Activated naive CD8-positive, alpha-beta T cell treated with anti-CD3 and anti-CD28 coated beads, Interleukin-2, amount 10 ng/mL, durations not matched to agents 7 days and 5 days (primary cell): ENCODE measurements around the gene METTL1. TPM values are rescaled to one million over a fixed set of nuclear protein-coding genes. Genes with fewer than 3 reads are reported as not detected.
A peak's percentile ranks its signal among the peaks of the same experiment; 100 is the strongest.
"Not testable (repeated sequence)": the region's sequence is repeated elsewhere in the genome, so short reads cannot be mapped to it uniquely, and the experiment has no call there.

Experiments used
- ATAC-seq: fragments of 150-1000 bp; cut with Tn5 transposase; one replicate; pipeline ENCODE4 v1.10.0; 2021; ENCODE audit warnings: low read depth, moderate library complexity
- POLR2A ChIA-PET: fragments of 350-600 bp; sonication (Branson Sonifier 250); formaldehyde crosslinking; loops from one replicate; lab custom pipeline; 2021; ENCODE audit warnings: antibody characterized with exemption; lab: Charles Lee
- DNase-seq: peaks from one replicate; pipeline ENCODE4 v3.0.0; 2021
- H3K27ac Mint-ChIP-seq: one replicate; pipeline ENCODE4 v1.8.0; 2022; ENCODE audit warnings: mild to moderate bottlenecking, mixed read lengths
- H3K27me3 Mint-ChIP-seq: one replicate; pipeline ENCODE4 v1.8.0; 2022; ENCODE audit warnings: mild to moderate bottlenecking, moderate library complexity, mixed read lengths
- H3K36me3 Mint-ChIP-seq: one replicate; pipeline ENCODE4 v1.8.0; 2021; ENCODE audit warnings: mild to moderate bottlenecking, mixed read lengths
- H3K4me1 Mint-ChIP-seq: one replicate; pipeline ENCODE4 v1.8.0; 2021; ENCODE audit warnings: mixed read lengths
- H3K4me3 Mint-ChIP-seq: one replicate; pipeline ENCODE4 v1.8.0; 2022; ENCODE audit warnings: mild to moderate bottlenecking, moderate library complexity, mixed read lengths
- H3K9me3 Mint-ChIP-seq: one replicate; pipeline ENCODE4 v1.8.0; 2021; ENCODE audit warnings: mixed read lengths
- total RNA-seq, 2 experiments: library from RNA; stranded (reverse); gene quantifications; one replicate each; pipeline ENCODE4 v1.2.3, GENCODE V29; 2021

The METTL1 gene
- total RNA-seq, 2 experiments from 2014 or later = 13.9 to 14.9 TPM

DNA sequence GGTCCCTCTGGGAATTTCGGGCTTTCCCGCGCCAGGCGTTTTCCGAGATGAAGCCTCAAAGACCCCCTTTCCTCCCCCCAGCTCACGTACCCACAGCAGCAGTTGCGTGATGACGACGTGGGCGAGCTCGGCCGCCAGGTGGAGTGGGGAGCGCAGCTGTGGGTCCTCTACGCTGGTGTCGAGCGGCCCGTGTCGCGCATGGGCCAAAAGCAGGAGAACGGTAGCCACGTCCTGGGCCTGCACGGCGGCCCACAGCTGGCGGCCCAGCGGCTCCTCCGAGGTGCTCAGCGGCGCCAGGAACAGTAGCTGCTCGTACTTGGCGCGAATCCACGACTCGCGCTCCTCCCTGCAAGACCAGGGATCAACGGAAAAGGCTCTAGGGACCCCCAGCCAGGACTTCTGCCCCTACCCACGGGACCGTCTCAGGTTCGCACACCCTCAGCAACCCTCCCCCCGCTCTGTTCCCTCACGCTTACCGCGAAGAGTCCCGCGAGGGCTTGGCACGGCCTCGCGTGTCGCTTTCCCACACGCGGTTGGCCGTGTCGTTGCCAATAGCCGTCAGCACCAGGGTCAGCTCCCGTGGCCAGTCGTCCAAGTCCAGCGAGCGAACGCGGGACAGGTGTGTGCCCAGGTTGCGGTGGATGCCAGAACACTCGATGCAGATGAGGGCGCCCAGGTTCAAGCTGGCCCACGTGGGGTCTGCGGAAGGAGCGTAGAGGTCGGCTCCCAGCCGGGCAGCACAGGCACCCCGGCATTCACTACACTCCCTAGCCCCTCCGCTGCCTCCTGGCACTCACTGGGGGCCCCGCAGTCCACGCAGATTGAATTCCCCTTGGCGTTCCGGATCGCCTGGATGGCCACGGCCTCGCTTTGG lies 44.8 kb downstream of the METTL1 start:
- POLR2A ChIA-PET = interaction anchor here (1.0 to 1.2 kb wide), 2 partner anchors 10 to 13 kb away, joined by 3 to 4 read pairs; no protein-coding TSS in a partner anchor
- DNase-seq = no peak
- Mint-ChIP-seq H3K36me3 (peaks cover 32% of the 10 kb centered on the region), H3K27me3 (no peaks in the 10 kb centered on the region), H3K4me3 (no peak overlapping the region), H3K9me3 (no peaks in the 10 kb centered on the region), H3K27ac (no peak overlapping the region), H3K4me1 (peaks cover 9% of the 10 kb centered on the region)
- no peak for ATAC-seq

DNA sequence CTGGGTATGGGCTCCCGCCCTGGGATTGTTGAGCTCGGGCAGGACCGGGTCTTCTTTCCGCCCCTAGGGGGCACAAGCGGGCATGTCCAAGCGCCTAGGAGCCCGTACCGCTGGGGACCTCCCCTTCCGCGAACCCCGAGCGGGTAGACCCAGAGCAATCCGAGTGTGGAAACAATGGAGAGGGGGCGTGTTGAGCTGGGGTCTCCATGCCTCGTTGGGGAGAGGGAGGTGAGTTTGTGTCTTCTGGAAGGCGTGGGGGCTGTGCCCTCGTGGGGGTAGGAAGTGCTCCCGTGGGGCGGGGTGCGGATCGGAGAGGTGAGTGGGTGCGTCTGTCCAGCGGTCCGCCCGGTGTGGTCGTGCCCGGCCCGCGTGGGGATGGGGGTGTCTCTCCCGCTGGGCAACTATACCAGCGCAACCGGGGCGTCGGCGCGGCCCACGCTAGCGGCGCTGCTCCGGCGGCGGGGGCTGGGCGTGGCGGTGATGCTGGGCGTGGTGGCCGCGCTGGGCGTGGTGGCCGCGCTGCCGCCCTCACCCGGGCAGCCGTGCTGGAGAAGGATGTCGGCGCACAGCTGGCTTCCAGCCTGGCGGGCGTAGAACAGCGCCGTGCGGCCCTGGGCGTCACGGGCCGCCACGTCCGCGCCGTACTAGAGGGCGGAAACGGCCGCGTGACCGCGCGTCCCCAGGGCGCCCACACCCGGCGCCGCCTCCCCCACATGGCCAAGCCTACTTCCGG lies 45.6 kb downstream of the METTL1 start:
- DNase-seq (no peak), ATAC-seq (no peak)
- Mint-ChIP-seq H3K27ac (peak overlapping the region; percentile 26), H3K27me3 (no peaks in the 10 kb centered on the region), H3K4me1 (peaks cover 9% of the 10 kb centered on the region), H3K9me3 (no peaks in the 10 kb centered on the region), H3K4me3 (no peak overlapping the region), H3K36me3 (peaks cover 29% of the 10 kb centered on the region)
- POLR2A ChIA-PET = interaction anchor here (0.8 to 1.3 kb wide), 4 partner anchors 8 to 26 kb away, joined by 3 to 5 read pairs (median 3); partner anchors contain the start of gene CDK4

DNA sequence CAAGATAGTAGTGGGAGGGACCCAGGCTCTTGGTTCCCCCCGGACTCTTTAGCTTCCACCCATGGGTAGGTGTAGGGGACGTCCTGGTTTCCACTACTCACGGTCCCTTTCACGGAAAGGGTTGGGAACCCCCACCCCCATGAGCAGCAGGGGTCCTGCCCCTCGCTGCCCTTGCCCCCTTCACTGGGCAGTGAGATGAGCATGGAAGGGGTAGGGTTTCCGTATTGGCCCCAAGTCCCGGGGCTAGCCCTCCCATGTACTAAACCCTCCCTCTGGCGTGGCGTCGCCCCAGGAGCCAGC lies 46.1 kb downstream of the METTL1 start:
- peaks cover 24% of the 10 kb centered on the region for H3K36me3 Mint-ChIP-seq
- POLR2A ChIA-PET = interaction anchor here (0.8 to 1.3 kb wide), 3 partner anchors 8 to 26 kb away, joined by 3 to 5 read pairs (median 3); partner anchors contain the start of gene CDK4
- DNase-seq (no peak), ATAC-seq (no peak)
- no peaks in the 10 kb centered on the region for H3K27me3 Mint-ChIP-seq
- peaks cover 9% of the 10 kb centered on the region for H3K4me1 Mint-ChIP-seq
- peak overlapping the region; percentile 48 for H3K27ac Mint-ChIP-seq
- H3K9me3 Mint-ChIP-seq = no peaks in the 10 kb centered on the region
- H3K4me3 Mint-ChIP-seq = no peak overlapping the region

DNA sequence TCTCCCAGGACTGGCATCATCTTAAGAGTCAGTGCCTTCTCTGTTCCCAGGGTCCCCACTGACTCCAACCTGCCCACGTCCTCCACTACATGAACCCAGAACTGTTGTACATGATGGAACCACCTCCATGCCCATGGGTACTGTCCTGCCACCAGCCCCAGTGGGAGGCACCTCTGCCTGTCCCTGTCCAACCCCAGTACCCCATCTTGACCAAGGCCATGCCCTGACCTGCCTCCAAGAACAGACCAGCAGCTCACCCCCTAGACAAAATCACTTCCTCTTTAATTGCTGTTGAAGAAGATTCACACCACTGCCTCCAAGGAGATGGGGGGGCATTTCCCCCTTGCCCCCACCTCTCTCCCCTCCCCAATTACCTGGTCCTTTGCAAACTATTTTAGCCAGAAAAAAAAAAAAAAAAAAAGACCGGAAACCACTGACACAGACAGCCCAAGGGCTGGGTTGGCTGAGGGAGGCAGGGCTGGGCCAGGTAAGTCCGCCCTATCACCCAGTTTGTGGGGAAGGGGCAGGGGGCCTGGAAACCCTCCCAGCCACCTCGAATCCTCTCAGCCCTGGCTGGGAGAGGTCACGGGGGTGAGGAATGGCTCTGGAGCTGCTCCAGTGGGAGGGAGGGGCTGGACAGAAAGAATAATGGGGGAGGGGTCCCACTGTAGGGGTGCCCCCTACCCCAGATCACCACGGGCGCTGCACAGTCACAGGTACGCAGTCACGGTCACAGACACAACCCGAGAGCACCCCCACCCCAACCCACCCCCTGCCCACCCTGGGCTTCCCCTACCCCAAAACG lies 46.8 kb downstream of the METTL1 start:
- H3K4me1 Mint-ChIP-seq = peaks cover 9% of the 10 kb centered on the region
- H3K36me3 Mint-ChIP-seq = peaks cover 22% of the 10 kb centered on the region
- no peaks in the 10 kb centered on the region for H3K9me3 Mint-ChIP-seq
- H3K27ac Mint-ChIP-seq = peak overlapping the region; percentile 46
- no peak for ATAC-seq
- DNase-seq = no peak
- POLR2A ChIA-PET = interaction anchor here (1.0 to 1.3 kb wide), 2 partner anchors 9 to 17 kb away, joined by 3 to 5 read pairs; no protein-coding TSS in a partner anchor
- H3K4me3 Mint-ChIP-seq = no peak overlapping the region
- no peaks in the 10 kb centered on the region for H3K27me3 Mint-ChIP-seq

DNA sequence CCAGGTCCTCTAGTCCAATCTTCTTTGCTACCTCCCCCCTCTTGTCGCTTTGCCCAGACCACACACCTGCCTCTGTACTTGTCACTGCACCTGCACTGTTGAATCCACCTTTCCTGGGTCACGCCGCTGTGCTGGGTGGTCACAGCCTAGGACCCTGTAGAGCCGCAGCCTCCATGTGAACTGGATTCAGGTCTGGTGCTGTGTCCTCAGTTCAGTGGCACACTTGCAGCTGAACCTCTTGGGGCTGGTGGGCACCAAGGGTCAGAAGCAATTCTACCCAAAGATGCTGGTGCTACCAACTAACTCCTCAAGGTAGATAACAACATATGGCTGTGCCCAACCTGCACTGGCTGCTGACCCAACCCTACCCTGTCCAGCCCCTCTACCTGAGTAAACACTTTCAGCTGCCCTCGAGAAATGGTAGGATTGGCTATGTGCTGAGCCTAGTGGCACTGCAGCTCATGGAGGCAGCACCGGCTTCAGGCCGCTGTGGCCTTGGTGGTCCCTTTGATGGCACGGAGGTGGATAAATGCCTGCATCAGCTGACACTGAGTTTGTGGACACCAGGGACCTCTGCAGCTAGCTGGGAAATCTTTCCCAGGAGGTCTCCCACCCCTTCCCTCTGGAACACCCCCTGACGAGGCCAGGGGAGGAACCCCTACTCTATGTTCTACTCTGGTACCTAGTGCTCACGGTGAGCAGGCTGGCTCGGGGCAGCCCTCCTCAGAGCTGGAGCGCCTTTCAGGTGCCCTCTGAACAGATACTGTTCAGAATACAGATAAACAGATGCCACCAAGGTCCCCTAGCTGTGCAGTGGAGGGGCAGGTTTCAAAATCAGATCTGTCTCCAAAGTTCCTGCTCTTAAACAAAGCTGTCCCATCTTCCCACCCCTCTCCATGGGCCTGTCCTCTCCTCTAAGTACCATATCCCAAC lies 47.6 kb downstream of the METTL1 start:
- Mint-ChIP-seq H3K9me3 (no peaks in the 10 kb centered on the region), H3K27ac (peak overlapping the region; percentile 46), H3K4me1 (peaks cover 9% of the 10 kb centered on the region), H3K27me3 (no peaks in the 10 kb centered on the region), H3K4me3 (no peak overlapping the region), H3K36me3 (peaks cover 25% of the 10 kb centered on the region)
- POLR2A ChIA-PET = interaction anchor here (1.0 kb wide), 1 partner anchor 9 kb away, joined by 3 read pairs; no protein-coding TSS in a partner anchor
- no peak for DNase-seq
- no peak for ATAC-seq

DNA sequence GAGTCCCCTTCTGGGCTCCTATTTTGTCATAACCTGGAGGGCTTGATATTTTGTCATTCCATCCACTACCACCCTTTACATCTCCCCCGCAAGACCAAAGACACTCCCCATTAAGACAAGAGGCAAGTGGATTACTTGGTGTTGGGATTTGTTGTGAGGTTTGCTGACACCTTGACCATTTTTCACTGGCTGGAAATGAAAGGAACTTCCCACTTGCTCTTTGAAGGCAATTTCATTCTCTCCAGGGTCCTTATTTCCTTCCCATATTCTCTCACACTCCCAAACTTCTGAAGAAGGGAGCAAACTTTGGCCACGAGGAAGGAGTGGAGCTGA lies 48.3 kb downstream of the METTL1 start:
- Mint-ChIP-seq H3K9me3 (no peaks in the 10 kb centered on the region), H3K27me3 (no peaks in the 10 kb centered on the region), H3K4me3 (no peak overlapping the region), H3K27ac (peak overlapping the region; percentile 83), H3K4me1 (peaks cover 9% of the 10 kb centered on the region), H3K36me3 (peaks cover 24% of the 10 kb centered on the region)
- POLR2A ChIA-PET = interaction anchor here (1.0 to 1.3 kb wide), 2 partner anchors 9 to 21 kb away, joined by 3 to 7 read pairs; partner anchors contain the start of gene TSPAN31
- ATAC-seq (no peak), DNase-seq (no peak)

DNA sequence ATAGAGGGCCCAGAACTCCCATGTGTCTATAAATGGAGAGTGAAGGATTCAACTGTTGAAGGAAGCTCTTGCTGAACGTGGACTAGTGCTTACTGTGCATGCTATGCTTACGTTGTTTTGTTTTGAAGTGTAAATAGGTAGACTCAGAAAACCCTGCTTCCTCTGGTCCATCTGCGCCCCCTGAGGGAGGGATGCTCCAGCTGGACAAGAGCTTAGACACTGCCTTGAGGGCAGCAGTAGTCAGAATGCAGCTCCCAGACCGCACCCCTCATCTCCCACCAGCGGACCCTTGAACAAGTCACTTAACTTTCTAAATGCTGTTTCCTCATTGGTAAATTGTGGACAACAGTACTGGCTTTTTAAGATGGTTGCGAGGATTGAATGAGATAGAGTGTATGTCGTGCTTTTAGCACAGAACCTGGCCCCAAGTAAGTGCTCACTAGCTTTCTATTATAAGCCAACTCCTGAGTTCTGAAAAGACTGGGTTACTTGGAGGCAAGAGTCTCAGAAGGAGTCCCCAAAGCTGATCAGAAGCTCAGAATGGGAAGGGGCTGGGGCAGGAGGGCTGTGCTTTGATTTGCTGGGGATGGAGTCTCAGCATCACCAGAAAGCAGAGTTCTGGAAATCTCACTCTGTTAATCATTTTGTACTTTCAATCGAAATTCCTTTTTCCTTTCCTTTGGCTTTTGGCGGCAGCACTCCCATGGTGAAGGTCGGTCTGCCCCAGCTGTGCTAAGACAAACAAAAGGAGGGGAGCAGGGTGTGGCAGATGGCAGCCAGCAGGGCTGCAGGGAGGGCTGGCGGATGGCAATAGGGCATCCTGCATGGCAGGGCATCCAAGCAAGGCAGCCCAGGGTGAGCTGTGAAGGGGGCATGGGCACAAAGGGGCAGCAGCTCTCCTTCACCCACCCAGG lies 48.9 kb downstream of the METTL1 start:
- ATAC-seq = no peak
- POLR2A ChIA-PET = interaction anchor here (0.6 to 1.5 kb wide), 8 partner anchors 9 to 410 kb away, joined by 3 to 7 read pairs (median 4); partner anchors contain the start of gene TSPAN31
- H3K36me3 Mint-ChIP-seq = peaks cover 21% of the 10 kb centered on the region
- H3K4me1 Mint-ChIP-seq = peaks cover 9% of the 10 kb centered on the region
- no peaks in the 10 kb centered on the region for H3K27me3 Mint-ChIP-seq
- DNase-seq = no peak
- peak overlapping the region; percentile 83 for H3K27ac Mint-ChIP-seq
- no peaks in the 10 kb centered on the region for H3K9me3 Mint-ChIP-seq
- no peak overlapping the region for H3K4me3 Mint-ChIP-seq

DNA sequence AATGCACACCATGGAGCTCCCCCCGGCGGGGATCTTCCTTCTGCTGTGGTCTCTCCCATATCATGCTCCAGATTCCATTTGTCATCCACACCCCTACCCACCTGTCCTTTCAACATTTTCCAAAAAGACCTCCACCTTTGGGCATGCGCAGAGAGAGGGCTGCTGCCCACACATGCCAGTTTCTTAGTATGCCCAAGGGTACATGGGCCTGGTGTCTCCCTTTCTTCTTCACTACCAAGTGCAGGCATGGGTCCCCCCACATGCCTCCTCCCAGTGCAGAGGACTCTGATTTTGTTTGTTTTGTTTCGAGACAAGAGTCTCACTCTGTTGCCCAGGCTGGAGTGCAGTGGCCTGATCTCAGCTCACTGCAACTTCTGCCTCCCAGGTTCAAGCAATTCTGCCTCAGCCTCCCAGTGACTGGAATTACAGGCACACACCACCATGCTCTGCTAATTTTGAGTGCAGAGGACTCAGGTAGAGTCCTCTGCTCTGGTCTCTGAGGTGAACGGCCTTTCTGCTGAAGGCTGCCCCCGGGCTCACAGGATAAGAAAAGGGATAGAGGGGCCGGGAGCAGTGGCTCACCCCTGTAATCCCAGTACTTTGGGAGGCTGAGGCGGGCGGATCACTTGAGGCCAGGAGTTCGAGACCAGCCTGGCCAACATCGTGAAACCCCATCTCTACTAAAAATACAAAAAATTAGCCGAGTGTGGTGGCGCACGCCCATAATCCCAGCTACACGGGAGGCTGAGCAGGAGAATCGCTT lies 49.9 kb downstream of the METTL1 start:
- not testable (repeated sequence) for ATAC-seq, H3K27me3 Mint-ChIP-seq, H3K4me3 Mint-ChIP-seq, H3K4me1 Mint-ChIP-seq, DNase-seq, H3K9me3 Mint-ChIP-seq
- Mint-ChIP-seq H3K27ac (peak overlapping the region; percentile 54), H3K36me3 (peaks cover 18% of the 10 kb centered on the region)
- POLR2A ChIA-PET = interaction anchor here (1.0 to 1.7 kb wide), 7 partner anchors 8 to 79 kb away, joined by 3 to 7 read pairs (median 5); partner anchors contain the start of gene TSPAN31

DNA sequence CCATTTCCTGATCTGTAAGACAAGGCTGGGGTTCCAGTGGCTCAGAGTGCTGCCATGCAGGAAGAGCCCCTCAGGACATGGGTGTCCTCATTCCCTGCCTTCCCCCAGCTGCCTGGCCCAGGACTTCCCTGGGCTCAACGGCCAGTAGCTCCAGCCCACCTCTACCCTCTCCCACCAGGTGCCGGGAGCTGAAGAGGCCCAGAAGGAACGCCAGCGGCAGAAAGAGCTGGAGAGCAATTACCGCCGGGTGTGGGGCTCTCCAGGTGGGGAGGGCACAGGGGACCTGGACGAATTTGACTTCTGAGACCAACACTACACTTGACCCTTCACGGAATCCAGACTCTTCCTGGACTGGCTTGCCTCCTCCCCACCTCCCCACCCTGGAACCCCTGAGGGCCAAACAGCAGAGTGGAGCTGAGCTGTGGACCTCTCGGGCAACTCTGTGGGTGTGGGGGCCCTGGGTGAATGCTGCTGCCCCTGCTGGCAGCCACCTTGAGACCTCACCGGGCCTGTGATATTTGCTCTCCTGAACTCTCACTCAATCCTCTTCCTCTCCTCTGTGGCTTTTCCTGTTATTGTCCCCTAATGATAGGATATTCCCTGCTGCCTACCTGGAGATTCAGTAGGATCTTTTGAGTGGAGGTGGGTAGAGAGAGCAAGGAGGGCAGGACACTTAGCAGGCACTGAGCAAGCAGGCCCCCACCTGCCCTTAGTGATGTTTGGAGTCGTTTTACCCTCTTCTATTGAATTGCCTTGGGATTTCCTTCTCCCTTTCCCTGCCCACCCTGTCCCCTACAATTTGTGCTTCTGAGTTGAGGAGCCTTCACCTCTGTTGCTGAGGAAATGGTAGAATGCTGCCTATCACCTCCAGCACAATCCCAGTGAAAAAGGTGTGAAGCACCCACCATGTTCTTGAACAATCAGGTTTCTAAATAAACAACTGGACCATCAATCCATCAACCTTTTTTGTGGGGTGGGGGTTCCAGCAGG lies 51.0 kb downstream of the METTL1 start:
- ATAC-seq (peak; percentile 12), DNase-seq (no peak)
- no peaks in the 10 kb centered on the region for H3K9me3 Mint-ChIP-seq
- H3K27ac Mint-ChIP-seq = no peak overlapping the region
- H3K4me1 Mint-ChIP-seq = peaks cover 7% of the 10 kb centered on the region
- no peaks in the 10 kb centered on the region for H3K27me3 Mint-ChIP-seq
- POLR2A ChIA-PET = interaction anchor here (0.5 to 1.7 kb wide), 5 partner anchors 7 to 78 kb away, joined by 3 to 7 read pairs (median 3); no protein-coding TSS in a partner anchor
- no peak overlapping the region for H3K4me3 Mint-ChIP-seq
- H3K36me3 Mint-ChIP-seq = peaks cover 17% of the 10 kb centered on the region
